Measurements from ENCODE around the gene B3GNT5.

GRCh38 chr3:183313764-183314163, 60.7 kb downstream of the B3GNT5 start:
- TF ChIP-seq, protein P1, sequence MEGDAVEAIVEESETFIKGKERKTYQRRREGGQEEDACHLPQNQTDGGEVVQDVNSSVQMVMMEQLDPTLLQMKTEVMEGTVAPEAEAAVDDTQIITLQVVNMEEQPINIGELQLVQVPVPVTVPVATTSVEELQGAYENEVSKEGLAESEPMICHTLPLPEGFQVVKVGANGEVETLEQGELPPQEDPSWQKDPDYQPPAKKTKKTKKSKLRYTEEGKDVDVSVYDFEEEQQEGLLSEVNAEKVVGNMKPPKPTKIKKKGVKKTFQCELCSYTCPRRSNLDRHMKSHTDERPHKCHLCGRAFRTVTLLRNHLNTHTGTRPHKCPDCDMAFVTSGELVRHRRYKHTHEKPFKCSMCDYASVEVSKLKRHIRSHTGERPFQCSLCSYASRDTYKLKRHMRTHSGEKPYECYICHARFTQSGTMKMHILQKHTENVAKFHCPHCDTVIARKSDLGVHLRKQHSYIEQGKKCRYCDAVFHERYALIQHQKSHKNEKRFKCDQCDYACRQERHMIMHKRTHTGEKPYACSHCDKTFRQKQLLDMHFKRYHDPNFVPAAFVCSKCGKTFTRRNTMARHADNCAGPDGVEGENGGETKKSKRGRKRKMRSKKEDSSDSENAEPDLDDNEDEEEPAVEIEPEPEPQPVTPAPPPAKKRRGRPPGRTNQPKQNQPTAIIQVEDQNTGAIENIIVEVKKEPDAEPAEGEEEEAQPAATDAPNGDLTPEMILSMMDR (IDR thresholded peaks at IDR 0.05) = no peak
- TF ChIP-seq ZFX (IDR thresholded peaks at IDR 0.05; ENCODE audit: borderline replicate concordance) = no peak

Measured in 22Rv1 (cell line).